WTC11 (cell line): ENCODE measurements around the gene MEGF6. TPM values are rescaled to one million over a fixed set of nuclear protein-coding genes. Genes with fewer than 3 reads are reported as not detected.

Source experiments
- ATAC-seq: fragments of 200-7000 bp; cut with Tn5 transposase; 2 replicates; pipeline ENCODE4 v1.10.0; 2021; ENCODE audit warnings: mild to moderate bottlenecking, moderate library complexity
- CTCF ChIA-PET: fragments of 300-600 bp; sonication (Branson Sonifier 250); formaldehyde crosslinking; loops from one replicate; lab custom pipeline; 2021; ENCODE audit warnings: antibody characterized with exemption; lab: Charles Lee
- POLR2A ChIA-PET: fragments of 350-600 bp; sonication (Branson Sonifier 250); formaldehyde crosslinking; loops from one replicate; lab custom pipeline; 2021; ENCODE audit warnings: antibody characterized with exemption; lab: Charles Lee
- DNase-seq: peaks from one replicate; pipeline ENCODE4 v3.0.0; 2021; ENCODE audit warnings: low spot score
- H3K27ac Mint-ChIP-seq: 2 replicates; pipeline ENCODE4 v1.8.0; 2021; ENCODE audit warnings: mixed read lengths
- H3K27me3 Mint-ChIP-seq: 2 replicates; pipeline ENCODE4 v1.8.0; 2021; ENCODE audit warnings: low read depth, mild to moderate bottlenecking, moderate library complexity, mixed read lengths
- H3K36me3 Mint-ChIP-seq: 2 replicates; pipeline ENCODE4 v1.8.0; 2021; ENCODE audit warnings: mixed read lengths
- H3K4me1 Mint-ChIP-seq: 2 replicates; pipeline ENCODE4 v1.8.0; 2022; ENCODE audit warnings: mixed read lengths
- H3K4me3 Mint-ChIP-seq: 2 replicates; pipeline ENCODE4 v1.8.0; 2021; ENCODE audit warnings: mild to moderate bottlenecking, moderate library complexity, mixed read lengths
- H3K9me3 Mint-ChIP-seq: 2 replicates; pipeline ENCODE4 v1.8.0; 2021; ENCODE audit warnings: mixed read lengths
- ATF6 ChIP-seq: sonication (generic); formaldehyde crosslinking; IDR thresholded peaks from 2 replicates; pipeline ENCODE4 v1.8.1; 2023; ENCODE audit warnings: mild to moderate bottlenecking, missing genetic modification reagents
- EMX1 ChIP-seq: fragments of 250-450 bp; sonication (Bioruptor Pico); IDR thresholded peaks from 2 replicates; pipeline ENCODE4 v1.8.0; 2021; ENCODE audit warnings: mild to moderate bottlenecking
- ERG ChIP-seq: fragments of 250-450 bp; sonication (Bioruptor Pico); IDR thresholded peaks from 2 replicates; pipeline ENCODE4 v1.8.0; 2021; ENCODE audit warnings: mild to moderate bottlenecking
- FOXP4 ChIP-seq: sonication (generic); formaldehyde crosslinking; IDR thresholded peaks from 2 replicates; pipeline ENCODE4 v1.8.0; 2022; ENCODE audit warnings: mild to moderate bottlenecking, missing genetic modification reagents
- NFE2L1 ChIP-seq: sonication (generic); formaldehyde crosslinking; IDR thresholded peaks from 2 replicates; pipeline ENCODE4 v1.8.1; 2023; ENCODE audit warnings: missing genetic modification reagents
- TCF7 ChIP-seq: sonication (generic); formaldehyde crosslinking; IDR thresholded peaks from 2 replicates; pipeline ENCODE4 v1.8.0; 2022; ENCODE audit warnings: mild to moderate bottlenecking, low read depth, missing genetic modification reagents, moderate library complexity
- TEAD4 ChIP-seq: sonication (generic); formaldehyde crosslinking; IDR thresholded peaks from 2 replicates; pipeline ENCODE4 v1.8.0; 2022; ENCODE audit warnings: mild to moderate bottlenecking, missing genetic modification reagents
- ZBTB21 ChIP-seq: sonication (generic); formaldehyde crosslinking; IDR thresholded peaks from 2 replicates; pipeline ENCODE4 v1.8.1; 2023; ENCODE audit warnings: mild to moderate bottlenecking, missing genetic modification reagents, borderline replicate concordance
- ZNF281 ChIP-seq: sonication (generic); formaldehyde crosslinking; IDR thresholded peaks from 2 replicates; pipeline ENCODE4 v1.8.0; 2023; ENCODE audit warnings: mild to moderate bottlenecking, missing genetic modification reagents
- ZNF423 ChIP-seq: fragments of 250-450 bp; sonication (Bioruptor Pico); IDR thresholded peaks from 2 replicates; pipeline ENCODE4 v2.1.2; 2022; ENCODE audit warnings: mild to moderate bottlenecking, moderate library complexity
- total RNA-seq: library from RNA; stranded (reverse); gene quantifications from 3 replicates; pipeline ENCODE4 v1.2.3, GENCODE V29; 2021
- TF ChIP-seq, protein P1 (sequence below): fragments of 250-450 bp; sonication (Bioruptor Pico); IDR thresholded peaks from 2 replicates; pipeline ENCODE4 v2.1.2; 2022; ENCODE audit warnings: mild to moderate bottlenecking, moderate library complexity

MEGF6 gene
- total RNA-seq, 1 experiment from 2014 or later, result 24.9 TPM

- TF ChIP-seq, protein P1, sequence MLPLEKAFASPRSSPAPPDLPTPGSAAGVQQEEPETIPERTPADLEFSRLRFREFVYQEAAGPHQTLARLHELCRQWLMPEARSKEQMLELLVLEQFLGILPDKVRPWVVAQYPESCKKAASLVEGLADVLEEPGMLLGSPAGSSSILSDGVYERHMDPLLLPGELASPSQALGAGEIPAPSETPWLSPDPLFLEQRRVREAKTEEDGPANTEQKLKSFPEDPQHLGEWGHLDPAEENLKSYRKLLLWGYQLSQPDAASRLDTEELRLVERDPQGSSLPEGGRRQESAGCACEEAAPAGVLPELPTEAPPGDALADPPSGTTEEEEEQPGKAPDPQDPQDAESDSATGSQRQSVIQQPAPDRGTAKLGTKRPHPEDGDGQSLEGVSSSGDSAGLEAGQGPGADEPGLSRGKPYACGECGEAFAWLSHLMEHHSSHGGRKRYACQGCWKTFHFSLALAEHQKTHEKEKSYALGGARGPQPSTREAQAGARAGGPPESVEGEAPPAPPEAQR (CRISPR knock-in tag), result 0 out of 2 replicates have a peak, but pooled peaks have one; percentile 6
- no peak for TF ChIP-seq FOXP4 (CRISPR knock-in tag)
- TF ChIP-seq ZNF281 (CRISPR knock-in tag), result peak; percentile 79
- TF ChIP-seq ERG (CRISPR knock-in tag), result no peak
- peak; percentile 89 for TF ChIP-seq ZNF423
- TF ChIP-seq ZBTB21 (CRISPR knock-in tag), result no peak
- 0 out of 2 replicates have a peak, but pooled peaks have one; percentile 21 for TF ChIP-seq NFE2L1 (CRISPR knock-in tag)
These were observed 139.8 kb downstream of the MEGF6 start (continued) for GRCh38 chr1:3471356-3472087.

GRCh38 chr1:3470650-3471355 is 140.5 kb downstream of the MEGF6 start:
- TF ChIP-seq EMX1 (CRISPR knock-in tag) (no peak), ATF6 (CRISPR knock-in tag) (no peak), TCF7 (CRISPR knock-in tag) (no peak), TEAD4 (CRISPR knock-in tag) (no peak)
- TF ChIP-seq, protein P1 (CRISPR knock-in tag), result no peak
- DNase-seq (peak; percentile 23), ATAC-seq (peak; percentile 23)
- H3K27me3 Mint-ChIP-seq, result no peaks in the 10 kb centered on the region
- POLR2A ChIA-PET, result interaction anchor here (0.7 to 1.6 kb wide), 5 partner anchors 8 to 18 kb away, joined by 3 to 11 read pairs (median 4); partner anchors contain the start of gene ARHGEF16
- H3K4me1 Mint-ChIP-seq, result peaks cover 17% of the 10 kb centered on the region
- CTCF ChIA-PET, result interaction anchor here (0.8 to 4.1 kb wide), 22 partner anchors 8 to 549 kb away, joined by 3 to 165 read pairs (median 5); partner anchors contain the start of gene ARHGEF16
- no peak overlapping the region for H3K4me3 Mint-ChIP-seq
- peaks cover 11% of the 10 kb centered on the region; the same call in 1 of the 2 replicates for H3K36me3 Mint-ChIP-seq
- H3K9me3 Mint-ChIP-seq, result no peaks in the 10 kb centered on the region
- peak overlapping the region; percentile 87 for H3K27ac Mint-ChIP-seq
